Right atrium auricular region (tissue), 2 donors: Measurements from ENCODE around the gene MAPKAPK2. TPM values are rescaled to one million over a fixed set of nuclear protein-coding genes. Genes with fewer than 3 reads are reported as not detected.
"Not testable (repeated sequence)": the region's sequence is repeated elsewhere in the genome, so short reads cannot be mapped to it uniquely, and the experiment has no call there.

Source experiments
- DNase-seq: peaks from one replicate; pipeline ENCODE4 v3.0.0-alpha.2; 2019; ENCODE audit warnings: low spot score
- H3K27ac ChIP-seq, 2 donors: fragments of 200-600 bp; sonication (generic); 1 replicate in 1 of 2; 2 replicates in 1 of 2; pipeline ENCODE4 v1.5.1; 2016 to 2019
- H3K27me3 ChIP-seq, 2 donors: fragments of 200-600 bp; sonication (generic); one replicate each; pipeline versions ENCODE4 v1.5.1 to v1.6.0; 2017 to 2019
- H3K36me3 ChIP-seq: fragments of 200-600 bp; sonication (generic); one replicate; pipeline ENCODE4 v1.5.1; 2016
- H3K4me1 ChIP-seq, 2 donors: fragments of 200-600 bp; sonication (generic); one replicate each; pipeline versions ENCODE4 v1.5.1 to v1.6.0; 2017 to 2019
- H3K4me3 ChIP-seq, 2 donors: fragments of 200-600 bp; sonication (generic); 1 replicate in 1 of 2; 2 replicates in 1 of 2; pipeline ENCODE4 v1.5.1; 2017 to 2019; ENCODE audit warnings: mild to moderate bottlenecking in 1 of 2, moderate library complexity in 1 of 2
- H3K9me3 ChIP-seq, 2 donors: fragments of 200-600 bp; sonication (generic); one replicate each; pipeline ENCODE4 v1.5.1; 2019
- total RNA-seq, 2 donors: library from RNA; depleted of rRNA; stranded (reverse); fragments of >200 nt; gene quantifications; one replicate each; pipeline ENCODE4 v1.1.0, GENCODE V29; 2016
- TF ChIP-seq, protein P1 (sequence below), 2 donors: fragments of 200-600 bp; sonication (generic); IDR thresholded peaks; one replicate each; pipeline ENCODE4 v1.5.1; 2019; ENCODE audit warnings: antibody characterized with exemption in 2 of 2

MAPKAPK2 gene
- total RNA-seq, 2 donors from 2014 or later: 136 to 158 TPM

DNA sequence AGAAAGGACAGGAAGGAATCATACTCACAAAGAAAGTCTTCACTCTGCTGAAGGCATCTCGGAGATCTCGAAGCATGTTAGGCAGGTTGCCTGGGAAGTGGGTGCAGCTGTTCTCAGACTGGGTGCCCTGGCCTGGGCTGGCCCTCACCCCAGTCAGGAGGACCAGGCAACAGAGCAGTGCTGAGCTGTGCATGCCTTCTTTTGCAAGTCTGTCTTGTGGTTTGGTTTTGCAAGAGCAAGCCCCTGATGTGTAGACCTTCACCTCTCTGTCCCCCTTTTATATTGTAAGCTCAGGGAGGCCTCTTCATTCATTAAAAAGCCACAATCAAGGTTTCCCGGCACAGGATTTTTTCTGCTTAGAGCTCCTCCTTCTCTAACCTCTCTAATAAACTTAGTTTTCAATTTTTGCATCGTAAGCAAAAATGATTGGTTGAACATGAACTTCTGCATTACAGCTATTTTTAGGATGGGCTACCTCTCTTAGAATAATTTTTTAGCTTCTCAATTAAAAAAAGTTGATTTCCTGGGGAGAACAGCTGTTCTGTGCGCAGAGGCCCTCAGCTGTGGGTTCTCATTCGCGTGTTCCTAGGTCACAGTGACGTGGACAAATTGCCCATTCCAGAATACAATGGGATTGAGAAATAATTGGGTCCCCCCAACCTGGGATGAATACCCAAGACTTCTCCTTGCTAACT, 87.7 kb downstream of the MAPKAPK2 start, which contains the start of gene IL10:
Gene IL10 (minus strand): TSS at position 252 of the 695 bp plus-strand sequence. CDS start 59 bp downstream, at position 193.
- Histone ChIP-seq H3K36me3 (no peaks in the 10 kb centered on the region), H3K27me3 (no peaks in the 10 kb centered on the region), H3K4me1 (no peaks in the 10 kb centered on the region), H3K9me3 (no peaks in the 10 kb centered on the region), H3K4me3 (peak within 1 kb of the TSS in 1 of 2 donors; percentile 5), H3K27ac (peak within 1 kb of the TSS in 1 of 2 donors; percentile 10)
- TF ChIP-seq, protein P1, sequence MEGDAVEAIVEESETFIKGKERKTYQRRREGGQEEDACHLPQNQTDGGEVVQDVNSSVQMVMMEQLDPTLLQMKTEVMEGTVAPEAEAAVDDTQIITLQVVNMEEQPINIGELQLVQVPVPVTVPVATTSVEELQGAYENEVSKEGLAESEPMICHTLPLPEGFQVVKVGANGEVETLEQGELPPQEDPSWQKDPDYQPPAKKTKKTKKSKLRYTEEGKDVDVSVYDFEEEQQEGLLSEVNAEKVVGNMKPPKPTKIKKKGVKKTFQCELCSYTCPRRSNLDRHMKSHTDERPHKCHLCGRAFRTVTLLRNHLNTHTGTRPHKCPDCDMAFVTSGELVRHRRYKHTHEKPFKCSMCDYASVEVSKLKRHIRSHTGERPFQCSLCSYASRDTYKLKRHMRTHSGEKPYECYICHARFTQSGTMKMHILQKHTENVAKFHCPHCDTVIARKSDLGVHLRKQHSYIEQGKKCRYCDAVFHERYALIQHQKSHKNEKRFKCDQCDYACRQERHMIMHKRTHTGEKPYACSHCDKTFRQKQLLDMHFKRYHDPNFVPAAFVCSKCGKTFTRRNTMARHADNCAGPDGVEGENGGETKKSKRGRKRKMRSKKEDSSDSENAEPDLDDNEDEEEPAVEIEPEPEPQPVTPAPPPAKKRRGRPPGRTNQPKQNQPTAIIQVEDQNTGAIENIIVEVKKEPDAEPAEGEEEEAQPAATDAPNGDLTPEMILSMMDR (IDR thresholded peaks at IDR 0.05): no peak
- DNase-seq: no peak

DNA sequence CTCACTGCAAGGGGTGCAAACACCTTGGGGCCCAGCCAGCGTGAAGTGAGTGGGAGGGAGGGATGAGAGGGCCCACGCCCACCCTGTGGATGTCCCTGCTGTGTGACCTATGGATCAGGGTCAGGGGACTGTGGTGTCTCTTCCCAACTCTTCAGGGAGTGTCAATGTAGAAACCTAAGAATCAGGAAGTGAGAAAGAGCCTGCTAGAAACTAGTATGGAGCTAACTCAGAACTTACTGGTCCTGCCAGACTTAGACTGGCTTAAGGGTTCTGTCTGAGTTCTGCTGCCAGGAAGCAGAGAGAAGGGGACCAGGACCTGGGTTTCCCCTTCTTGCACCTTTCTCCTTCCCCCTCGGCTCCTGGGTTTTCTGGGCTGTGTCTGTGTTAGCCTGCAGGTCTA, 89.4 kb downstream of the MAPKAPK2 start:
- Histone ChIP-seq H3K4me1 (no peaks in the 10 kb centered on the region), H3K9me3 (no peaks in the 10 kb centered on the region), H3K36me3 (no peaks in the 10 kb centered on the region), H3K27me3 (no peaks in the 10 kb centered on the region), H3K27ac (no peak overlapping the region), H3K4me3 (no peak overlapping the region)
- TF ChIP-seq, protein P1 (IDR thresholded peaks at IDR 0.05): no peak
- no peak for DNase-seq

DNA sequence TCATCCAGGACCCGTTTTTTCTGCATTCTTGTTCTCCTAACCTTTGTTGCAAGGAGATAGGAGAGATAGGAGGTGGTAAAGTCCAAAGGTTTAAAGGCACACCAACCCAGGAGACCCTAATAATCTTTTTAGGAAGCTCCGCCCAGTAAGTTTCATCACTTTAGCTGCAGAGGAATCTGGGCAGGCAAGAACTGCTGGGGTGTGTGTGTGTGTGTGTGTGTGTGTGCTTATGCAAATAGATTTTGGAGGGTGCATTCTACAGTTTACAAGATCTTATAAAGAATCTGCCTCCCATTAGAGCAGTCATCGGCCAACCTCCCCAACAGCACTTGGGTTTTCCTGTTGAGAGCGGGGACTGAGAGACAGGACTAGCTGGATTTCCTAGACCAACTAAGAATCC, 91.5 kb downstream of the MAPKAPK2 start:
- no peaks in the 10 kb centered on the region for H3K9me3 ChIP-seq
- DNase-seq: no peak
- H3K27me3 ChIP-seq: no peaks in the 10 kb centered on the region
- no peak overlapping the region for H3K27ac ChIP-seq
- H3K4me1 ChIP-seq: no peaks in the 10 kb centered on the region
- TF ChIP-seq, protein P1 (IDR thresholded peaks at IDR 0.05): no peak
- H3K4me3 ChIP-seq: no peak overlapping the region
- H3K36me3 ChIP-seq: no peaks in the 10 kb centered on the region

DNA sequence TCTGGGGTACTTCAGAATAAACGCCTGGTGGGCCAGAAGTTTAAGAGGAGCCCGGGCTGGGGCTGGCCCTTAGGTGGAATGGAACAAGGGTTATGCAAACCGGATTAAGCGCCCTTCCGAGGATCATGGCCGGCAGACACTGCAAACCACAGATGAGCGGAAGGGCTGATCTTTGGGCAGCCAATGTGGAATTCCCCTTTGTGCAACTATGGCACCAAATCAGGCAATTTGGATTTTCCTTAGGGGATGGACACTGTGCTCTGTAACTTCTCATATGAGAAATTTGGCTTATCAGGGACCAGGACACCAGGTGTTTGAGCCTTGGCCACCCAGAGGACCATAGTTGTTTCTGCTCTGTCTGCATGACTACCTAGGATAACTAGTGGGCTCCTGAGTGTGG, 93.3 kb downstream of the MAPKAPK2 start:
- H3K27me3 ChIP-seq: no peaks in the 10 kb centered on the region
- no peak overlapping the region for H3K4me3 ChIP-seq
- no peak overlapping the region for H3K27ac ChIP-seq
- no peak for DNase-seq
- TF ChIP-seq, protein P1 (IDR thresholded peaks at IDR 0.05): no peak
- H3K9me3 ChIP-seq: no peaks in the 10 kb centered on the region
- H3K4me1 ChIP-seq: no peaks in the 10 kb centered on the region
- H3K36me3 ChIP-seq: no peaks in the 10 kb centered on the region

DNA sequence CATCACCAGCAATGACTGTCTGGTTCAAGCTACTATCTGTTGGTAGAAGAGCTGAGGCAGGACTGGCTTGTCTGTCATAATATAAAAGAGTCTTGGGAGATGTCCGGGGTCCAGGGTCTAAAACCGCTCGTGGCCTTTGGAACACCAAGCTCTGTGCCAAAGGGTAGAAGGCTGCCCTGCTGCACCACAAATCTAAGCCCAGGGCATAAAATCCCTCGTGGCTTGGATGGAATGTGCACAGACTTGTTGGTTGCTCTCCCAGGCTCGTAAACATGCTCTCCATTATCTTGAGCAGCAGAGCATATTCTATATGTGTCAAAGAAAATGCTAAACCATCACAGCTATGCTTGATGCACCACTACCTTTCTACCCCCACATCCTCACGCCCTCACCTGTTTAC, 94.2 kb downstream of the MAPKAPK2 start:
- not testable (repeated sequence) for H3K4me3 ChIP-seq, DNase-seq, H3K36me3 ChIP-seq, H3K4me1 ChIP-seq, H3K27ac ChIP-seq, H3K27me3 ChIP-seq, H3K9me3 ChIP-seq

DNA sequence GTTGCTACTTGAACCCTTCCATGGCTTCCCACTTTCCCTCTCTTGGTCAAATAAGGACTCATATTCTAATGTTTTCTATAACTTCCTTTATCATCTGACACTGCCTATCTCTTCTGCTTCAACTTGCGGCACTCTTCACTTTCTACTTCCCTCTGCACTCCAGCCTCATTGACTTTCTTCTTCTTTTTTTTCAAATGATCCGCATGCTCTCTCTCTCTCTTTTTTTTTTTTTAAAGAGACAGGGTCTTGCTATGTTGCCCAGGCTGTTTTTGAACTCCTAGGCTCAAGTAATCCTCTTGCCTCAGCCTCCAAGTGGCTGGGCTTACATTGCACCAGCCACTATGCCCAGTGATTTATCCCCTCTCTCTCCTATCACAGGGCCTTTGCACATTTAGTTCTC, 94.9 kb downstream of the MAPKAPK2 start:
- no peak for DNase-seq
- H3K4me1 ChIP-seq: no peaks in the 10 kb centered on the region
- no peaks in the 10 kb centered on the region for H3K27me3 ChIP-seq
- H3K36me3 ChIP-seq: no peaks in the 10 kb centered on the region
- no peaks in the 10 kb centered on the region for H3K9me3 ChIP-seq
- no peak overlapping the region for H3K27ac ChIP-seq
- TF ChIP-seq, protein P1 (IDR thresholded peaks at IDR 0.05): no peak
- H3K4me3 ChIP-seq: no peak overlapping the region
